Stimulated activated CD4-positive, alpha-beta T cell treated with anti-CD3 and anti-CD28 coated beads, Interleukin-4, amount 100 ng/mL, for 4 hours (primary cell): Measurements from ENCODE around the gene PCMT1.
"Not testable (repeated sequence)": the region's sequence is repeated elsewhere in the genome, so short reads cannot be mapped to it uniquely, and the experiment has no call there.

Source experiments
- DNase-seq, 2 experiments: peaks; one replicate each; pipeline ENCODE4 v3.0.0-alpha.2; 2020

PCMT1 gene

GRCh38 chr6:149751239-149751638 is 1.7 kb downstream of the PCMT1 start:
- no peak for DNase-seq

GRCh38 chr6:149751920-149752319 is 2.4 kb downstream of the PCMT1 start:
- DNase-seq: not testable (repeated sequence)

- no peak for DNase-seq
These were observed 3.2 kb downstream of the PCMT1 start for GRCh38 chr6:149752600-149753373.

GRCh38 chr6:149753374-149753637 is 3.8 kb downstream of the PCMT1 start:
- DNase-seq: not testable (repeated sequence)

GRCh38 chr6:149754548-149754947 is 5.0 kb downstream of the PCMT1 start:
- no peak for DNase-seq

GRCh38 chr6:149755300-149756260 is 6.0 kb downstream of the PCMT1 start:
- DNase-seq: no peak

GRCh38 chr6:149756261-149756636 is 6.7 kb downstream of the PCMT1 start:
- no peak for DNase-seq

GRCh38 chr6:149761438-149761837 is 11.9 kb downstream of the PCMT1 start:
- DNase-seq: no peak

- DNase-seq: no peak
These were observed 14.3 kb downstream of the PCMT1 start for GRCh38 chr6:149763866-149764265.

- no peak for DNase-seq
These were observed 16.7 kb downstream of the PCMT1 start for GRCh38 chr6:149766156-149766769.

GRCh38 chr6:149769676-149770075 is 20.1 kb downstream of the PCMT1 start:
- DNase-seq: no peak

- no peak for DNase-seq
These were observed 21.6 kb downstream of the PCMT1 start for GRCh38 chr6:149771185-149771584.

GRCh38 chr6:149771925-149772324 is 22.4 kb downstream of the PCMT1 start:
- DNase-seq: no peak

GRCh38 chr6:149777624-149778023 is 28.1 kb downstream of the PCMT1 start:
- no peak for DNase-seq

- DNase-seq: no peak
These were observed 30.1 kb downstream of the PCMT1 start for GRCh38 chr6:149779644-149779963.

GRCh38 chr6:149781715-149782114 is 32.2 kb downstream of the PCMT1 start:
- no peak for DNase-seq

GRCh38 chr6:149782337-149782736 is 32.8 kb downstream of the PCMT1 start:
- no peak for DNase-seq

- DNase-seq: no peak
These were observed 34.0 kb downstream of the PCMT1 start for GRCh38 chr6:149783551-149783950.

- DNase-seq: no peak
These were observed 56.6 kb downstream of the PCMT1 start for GRCh38 chr6:149806127-149806526.

- DNase-seq: no peak
These were observed 60.3 kb downstream of the PCMT1 start for GRCh38 chr6:149809798-149810197.

GRCh38 chr6:149813351-149813750 is 63.8 kb downstream of the PCMT1 start:
- no peak for DNase-seq

GRCh38 chr6:149815788-149816187 is 66.2 kb downstream of the PCMT1 start:
- DNase-seq: no peak

GRCh38 chr6:149820506-149820905 is 71.0 kb downstream of the PCMT1 start:
- no peak for DNase-seq

- DNase-seq: no peak
These were observed 72.0 kb downstream of the PCMT1 start for GRCh38 chr6:149821492-149821891.
